Activated T-helper 17 cell treated with anti-CD3 and anti-CD28 coated beads, Interleukin-2, amount 50 U/mL, for 72 hours (primary cell): ENCODE measurements around the gene USP11. TPM values are rescaled to one million over a fixed set of nuclear protein-coding genes. Genes with fewer than 3 reads are reported as not detected.

Experiments used
- ATAC-seq: fragments of 150-1000 bp; cut with Tn5 transposase; replicated peaks from 2 replicates; pipeline ENCODE4 v1.10.0; 2021; ENCODE audit warnings: mild to moderate bottlenecking, moderate library complexity
- H3K27ac Mint-ChIP-seq: one replicate; pipeline ENCODE4 v1.8.0; 2022; ENCODE audit warnings: mixed read lengths
- H3K27me3 Mint-ChIP-seq: one replicate; pipeline ENCODE4 v1.8.0; 2022; ENCODE audit warnings: mixed read lengths
- H3K36me3 Mint-ChIP-seq: one replicate; pipeline ENCODE4 v1.8.0; 2022; ENCODE audit warnings: low read depth, mild to moderate bottlenecking, mixed read lengths
- H3K4me1 Mint-ChIP-seq: one replicate; pipeline ENCODE4 v1.8.0; 2022; ENCODE audit warnings: mixed read lengths
- H3K4me3 Mint-ChIP-seq: one replicate; pipeline ENCODE4 v1.8.0; 2022; ENCODE audit warnings: mild to moderate bottlenecking, mixed read lengths
- H3K9me3 Mint-ChIP-seq: one replicate; pipeline ENCODE4 v1.8.0; 2022; ENCODE audit warnings: mixed read lengths
- total RNA-seq, 2 donors: library from RNA; stranded (reverse); gene quantifications; one replicate each; pipeline ENCODE4 v1.2.3, GENCODE V29; 2022

USP11 gene
- 10 to 100 TPM; 24.0 to 26.6 TPM for total RNA-seq

GRCh38 chrX:47232803-47233332 is at the start of gene USP11:
Gene USP11 (plus strand): TSS chrX:47233009. CDS start chrX:47233044, 35 bp downstream.
- Mint-ChIP-seq H3K4me1 (peaks cover 11% of the 10 kb centered on the region), H3K27ac (peak within 1 kb of the TSS; percentile 94), H3K27me3 (no peaks in the 10 kb centered on the region), H3K36me3 (peaks cover 35% of the 10 kb centered on the region), H3K4me3 (peak within 1 kb of the TSS; percentile 83), H3K9me3 (no peaks in the 10 kb centered on the region)
- peak; percentile 12 for ATAC-seq

- H3K4me1 Mint-ChIP-seq: peaks cover 9% of the 10 kb centered on the region
- no peaks in the 10 kb centered on the region for H3K27me3 Mint-ChIP-seq
- peaks cover 61% of the 10 kb centered on the region for H3K36me3 Mint-ChIP-seq
- no peak overlapping the region for H3K27ac Mint-ChIP-seq
- no peaks in the 10 kb centered on the region for H3K9me3 Mint-ChIP-seq
- H3K4me3 Mint-ChIP-seq: no peak overlapping the region
- no peak for ATAC-seq
These were observed 48.3 kb upstream of the USP11 start for GRCh38 chrX:47184486-47184885.

GRCh38 chrX:47185241-47185640 is 47.6 kb upstream of the USP11 start:
- H3K27ac Mint-ChIP-seq: no peak overlapping the region
- H3K27me3 Mint-ChIP-seq: no peaks in the 10 kb centered on the region
- ATAC-seq: no peak
- H3K4me3 Mint-ChIP-seq: no peak overlapping the region
- peaks cover 9% of the 10 kb centered on the region for H3K4me1 Mint-ChIP-seq
- H3K9me3 Mint-ChIP-seq: no peaks in the 10 kb centered on the region
- peaks cover 59% of the 10 kb centered on the region for H3K36me3 Mint-ChIP-seq

- H3K27me3 Mint-ChIP-seq: no peaks in the 10 kb centered on the region
- no peak overlapping the region for H3K27ac Mint-ChIP-seq
- H3K4me3 Mint-ChIP-seq: no peak overlapping the region
- no peak for ATAC-seq
- peaks cover 9% of the 10 kb centered on the region for H3K4me1 Mint-ChIP-seq
- peaks cover 51% of the 10 kb centered on the region for H3K36me3 Mint-ChIP-seq
- H3K9me3 Mint-ChIP-seq: no peaks in the 10 kb centered on the region
These were observed 46.6 kb upstream of the USP11 start for GRCh38 chrX:47186096-47186740.

- Mint-ChIP-seq H3K4me1 (peaks cover 9% of the 10 kb centered on the region), H3K36me3 (peaks cover 41% of the 10 kb centered on the region), H3K27ac (no peak overlapping the region), H3K9me3 (no peaks in the 10 kb centered on the region), H3K4me3 (no peak overlapping the region), H3K27me3 (no peaks in the 10 kb centered on the region)
- no peak for ATAC-seq
These were observed 45.6 kb upstream of the USP11 start for GRCh38 chrX:47187106-47187677.

GRCh38 chrX:47189906-47190305 is 42.9 kb upstream of the USP11 start:
- Mint-ChIP-seq H3K27me3 (no peaks in the 10 kb centered on the region), H3K27ac (no peak overlapping the region), H3K4me3 (no peak overlapping the region), H3K36me3 (peaks cover 44% of the 10 kb centered on the region), H3K9me3 (no peaks in the 10 kb centered on the region), H3K4me1 (peaks cover 17% of the 10 kb centered on the region)
- no peak for ATAC-seq

GRCh38 chrX:47190445-47191269 is 42.2 kb upstream of the USP11 start:
- Mint-ChIP-seq H3K4me1 (peaks cover 18% of the 10 kb centered on the region), H3K36me3 (peaks cover 44% of the 10 kb centered on the region), H3K4me3 (peak overlapping the region; percentile 94), H3K27me3 (no peaks in the 10 kb centered on the region), H3K27ac (peak overlapping the region; percentile 94), H3K9me3 (no peaks in the 10 kb centered on the region)
- ATAC-seq: peak; percentile 78

- Mint-ChIP-seq H3K27me3 (no peaks in the 10 kb centered on the region), H3K9me3 (no peaks in the 10 kb centered on the region), H3K4me1 (peaks cover 25% of the 10 kb centered on the region), H3K36me3 (peaks cover 46% of the 10 kb centered on the region), H3K27ac (peak overlapping the region; percentile 94), H3K4me3 (peak overlapping the region; percentile 94)
- peak; percentile 22 for ATAC-seq
These were observed 41.5 kb upstream of the USP11 start for GRCh38 chrX:47191331-47191730.

GRCh38 chrX:47191806-47192401 is 40.9 kb upstream of the USP11 start:
- no peaks in the 10 kb centered on the region for H3K9me3 Mint-ChIP-seq
- H3K4me3 Mint-ChIP-seq: peak overlapping the region; percentile 94
- H3K4me1 Mint-ChIP-seq: peaks cover 28% of the 10 kb centered on the region
- no peaks in the 10 kb centered on the region for H3K27me3 Mint-ChIP-seq
- ATAC-seq: no peak
- H3K27ac Mint-ChIP-seq: peak overlapping the region; percentile 94
- H3K36me3 Mint-ChIP-seq: peaks cover 46% of the 10 kb centered on the region

GRCh38 chrX:47193475-47194193 is 39.2 kb upstream of the USP11 start, which contains the start of gene UBA1:
Gene UBA1 (plus strand): TSS chrX:47193829. CDS start chrX:47198803, 4,974 bp downstream.
- peak; percentile 79 for ATAC-seq
- peaks cover 62% of the 10 kb centered on the region for H3K36me3 Mint-ChIP-seq
- H3K27me3 Mint-ChIP-seq: no peaks in the 10 kb centered on the region
- peaks cover 24% of the 10 kb centered on the region for H3K4me1 Mint-ChIP-seq
- H3K27ac Mint-ChIP-seq: peak within 1 kb of the TSS; percentile 96
- no peaks in the 10 kb centered on the region for H3K9me3 Mint-ChIP-seq
- H3K4me3 Mint-ChIP-seq: peak within 1 kb of the TSS; percentile 94

GRCh38 chrX:47194194-47194787 is 38.5 kb upstream of the USP11 start:
- Mint-ChIP-seq H3K9me3 (no peaks in the 10 kb centered on the region), H3K27ac (peak overlapping the region; percentile 96), H3K4me3 (peak overlapping the region; percentile 94), H3K27me3 (no peaks in the 10 kb centered on the region), H3K4me1 (peaks cover 20% of the 10 kb centered on the region), H3K36me3 (peaks cover 68% of the 10 kb centered on the region)
- no peak for ATAC-seq

- no peaks in the 10 kb centered on the region for H3K9me3 Mint-ChIP-seq
- peak overlapping the region; percentile 94 for H3K4me3 Mint-ChIP-seq
- peaks cover 86% of the 10 kb centered on the region for H3K36me3 Mint-ChIP-seq
- no peaks in the 10 kb centered on the region for H3K27me3 Mint-ChIP-seq
- ATAC-seq: no peak
- peak overlapping the region; percentile 96 for H3K27ac Mint-ChIP-seq
- H3K4me1 Mint-ChIP-seq: peaks cover 20% of the 10 kb centered on the region
These were observed 36.7 kb upstream of the USP11 start for GRCh38 chrX:47196098-47196497.

- no peak for ATAC-seq
- peaks cover 99% of the 10 kb centered on the region for H3K36me3 Mint-ChIP-seq
- H3K27me3 Mint-ChIP-seq: no peaks in the 10 kb centered on the region
- H3K27ac Mint-ChIP-seq: peak overlapping the region; percentile 96
- H3K4me1 Mint-ChIP-seq: peaks cover 20% of the 10 kb centered on the region
- H3K4me3 Mint-ChIP-seq: peak overlapping the region; percentile 94
- H3K9me3 Mint-ChIP-seq: no peaks in the 10 kb centered on the region
These were observed 35.3 kb upstream of the USP11 start for GRCh38 chrX:47197526-47197925.
